Naive thymus-derived CD8-positive, alpha-beta T cell (primary cell): ENCODE data around the gene MACROD2. TPM values are rescaled to one million over a fixed set of nuclear protein-coding genes. Genes with fewer than 3 reads are reported as not detected.
"Not testable (repeated sequence)": the region's sequence is repeated elsewhere in the genome, so short reads cannot be mapped to it uniquely, and the experiment has no call there.

ENCODE experiments used
- ATAC-seq, 2 donors: fragments of 150-1000 bp; cut with Tn5 transposase in 1 of 2; sonication (Bioruptor Pico), chemical (Tn5 transposase) in 1 of 2; 1 replicate in 1 of 2; 2 replicates in 1 of 2; pipeline ENCODE4 v1.10.0; 2021; ENCODE audit warnings: mild to moderate bottlenecking in 2 of 2, moderate library complexity in 2 of 2
- POLR2A ChIA-PET: fragments of 350-600 bp; sonication (Branson Sonifier 250); formaldehyde crosslinking; loops from one replicate; lab custom pipeline; 2021; ENCODE audit warnings: antibody characterized with exemption; lab: Charles Lee
- DNase-seq, 10 donors: peaks; one replicate each; pipeline versions ENCODE4 v3.0.0 to v3.0.0-alpha.2; 2020 to 2022
- H3K27ac Mint-ChIP-seq, 10 donors: one replicate each; pipeline ENCODE4 v1.8.0; 2020 to 2022; ENCODE audit warnings: mild to moderate bottlenecking in 10 of 10, mixed read lengths in 10 of 10, moderate library complexity in 4 of 10, inconsistent platforms in 1 of 10
- H3K27me3 Mint-ChIP-seq, 5 donors: one replicate each; pipeline ENCODE4 v1.8.0; 2021 to 2022; ENCODE audit warnings: mixed read lengths in 5 of 5
- H3K36me3 Mint-ChIP-seq, 3 donors: one replicate each; pipeline ENCODE4 v1.8.0; 2020 to 2022; ENCODE audit warnings: mixed read lengths in 3 of 3, mild to moderate bottlenecking in 2 of 3, inconsistent platforms in 1 of 3
- H3K4me1 Mint-ChIP-seq, 4 donors: one replicate each; pipeline ENCODE4 v1.8.0; 2021 to 2022; ENCODE audit warnings: mixed read lengths in 4 of 4
- H3K4me3 Mint-ChIP-seq, 10 donors: one replicate each; pipeline ENCODE4 v1.8.0; 2020 to 2022; ENCODE audit warnings: mild to moderate bottlenecking in 10 of 10, mixed read lengths in 10 of 10, moderate library complexity in 6 of 10, inconsistent platforms in 1 of 10
- H3K9me3 Mint-ChIP-seq, 9 donors: one replicate each; pipeline ENCODE4 v1.8.0; 2020 to 2022; ENCODE audit warnings: mixed read lengths in 9 of 9, mild to moderate bottlenecking in 3 of 9, inconsistent platforms in 1 of 9, moderate library complexity in 1 of 9
- polyA plus RNA-seq, 3 donors: library from polyadenylated mRNA; unstranded; fragments of 300-500 nt; fragmentation: Illumina TruSeq; gene quantifications; one replicate each; pipeline ENCODE4 v1.2.3, GENCODE V29; 2021
- total RNA-seq, 8 experiments: library from RNA in 2 of 8; stranded (reverse) in 2 of 8; gene quantifications; one replicate each; pipeline ENCODE4 v1.2.3 and lab custom pipeline; 2021 to 2026

The MACROD2 gene
- total and polyA plus RNA-seq, 5 experiments from 2014 or later = 0.18 to 1.1 (median 0.60) TPM; not detected in 2

DNA sequence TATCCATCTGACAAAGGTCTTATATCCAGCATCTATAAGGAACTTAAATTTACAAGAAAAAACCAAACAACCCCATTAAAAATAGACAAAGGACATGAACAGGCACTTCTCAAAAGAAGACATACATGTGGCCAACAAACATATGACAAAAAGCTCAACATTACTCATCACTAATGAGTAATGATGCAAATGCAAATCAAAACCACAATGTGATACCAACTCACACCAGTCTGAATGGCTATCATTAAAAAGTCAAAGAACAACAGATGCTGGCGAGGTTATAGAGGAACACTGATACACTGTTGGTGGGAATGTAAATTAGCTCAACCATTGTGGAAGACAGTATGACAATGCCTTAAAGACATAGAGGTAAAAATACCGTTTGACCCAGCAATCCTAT lies 13.9 kb downstream of the MACROD2 start:
- POLR2A ChIA-PET = no interaction called here
- Mint-ChIP-seq H3K36me3 (peaks cover 0 to 2% (median 0%) of the 10 kb centered on the region in 3 donors), H3K4me3 (no peak overlapping the region), H3K9me3 (peaks cover 2 to 11% (median 7%) of the 10 kb centered on the region in 9 donors), H3K4me1 (no peaks in the 10 kb centered on the region), H3K27me3 (peaks cover 0 to 5% (median 0%) of the 10 kb centered on the region in 5 donors), H3K27ac (no peak overlapping the region)
- DNase-seq (no peak), ATAC-seq (no peak)

DNA sequence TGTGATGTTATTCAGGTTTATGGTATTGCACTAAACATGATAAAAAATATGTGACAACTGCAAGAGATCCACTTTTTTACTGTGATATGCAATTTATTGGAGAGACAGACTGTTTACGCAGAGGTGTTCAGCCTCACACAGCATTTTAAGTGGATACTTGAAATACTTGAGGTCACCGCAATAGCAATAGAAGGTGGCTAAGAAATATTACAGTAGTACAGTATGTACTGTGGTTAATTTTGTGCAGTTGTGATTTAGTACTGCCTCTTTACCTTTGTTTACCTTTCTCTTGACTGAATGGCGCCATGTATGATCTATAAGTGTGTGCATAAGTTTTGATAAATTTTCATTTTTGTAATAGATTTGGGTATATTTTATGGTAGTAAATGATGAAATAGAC lies 17.4 kb downstream of the MACROD2 start:
- POLR2A ChIA-PET = no interaction called here
- H3K4me1 Mint-ChIP-seq = no peaks in the 10 kb centered on the region
- no peak for ATAC-seq
- H3K36me3 Mint-ChIP-seq = peaks cover 0 to 2% (median 0%) of the 10 kb centered on the region in 3 donors
- H3K4me3 Mint-ChIP-seq = no peak overlapping the region
- H3K27ac Mint-ChIP-seq = no peak overlapping the region
- DNase-seq = no peak
- H3K9me3 Mint-ChIP-seq = peaks cover 6 to 31% (median 10%) of the 10 kb centered on the region in 9 donors
- no peaks in the 10 kb centered on the region for H3K27me3 Mint-ChIP-seq

DNA sequence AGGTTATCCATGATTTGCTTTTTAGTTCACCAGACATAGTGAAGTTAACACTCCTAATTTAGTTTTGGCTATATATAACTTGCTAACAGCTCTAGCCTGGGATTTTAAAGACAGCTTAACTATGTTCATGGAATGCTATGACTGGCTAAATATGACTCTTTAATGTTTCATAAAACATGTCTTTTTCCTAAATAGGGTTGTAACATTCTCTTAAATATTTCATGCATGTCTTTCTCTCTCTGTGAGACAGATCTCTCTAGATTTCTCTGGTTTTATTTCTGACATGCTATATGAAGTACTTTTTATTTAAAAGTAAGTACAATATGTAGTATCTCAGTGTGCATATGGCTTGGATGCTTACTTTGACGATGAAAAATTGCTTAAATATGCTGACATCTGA lies 35.7 kb downstream of the MACROD2 start:
- H3K36me3 Mint-ChIP-seq = peaks cover 0 to 2% (median 0%) of the 10 kb centered on the region in 3 donors
- no peak overlapping the region for H3K27ac Mint-ChIP-seq
- DNase-seq = no peak
- no peaks in the 10 kb centered on the region for H3K4me1 Mint-ChIP-seq
- H3K9me3 Mint-ChIP-seq = peaks cover 0 to 15% (median 4%) of the 10 kb centered on the region in 9 donors
- H3K4me3 Mint-ChIP-seq = no peak overlapping the region
- no peak for ATAC-seq
- peaks cover 0 to 2% (median 0%) of the 10 kb centered on the region in 5 donors for H3K27me3 Mint-ChIP-seq
- POLR2A ChIA-PET = no interaction called here

DNA sequence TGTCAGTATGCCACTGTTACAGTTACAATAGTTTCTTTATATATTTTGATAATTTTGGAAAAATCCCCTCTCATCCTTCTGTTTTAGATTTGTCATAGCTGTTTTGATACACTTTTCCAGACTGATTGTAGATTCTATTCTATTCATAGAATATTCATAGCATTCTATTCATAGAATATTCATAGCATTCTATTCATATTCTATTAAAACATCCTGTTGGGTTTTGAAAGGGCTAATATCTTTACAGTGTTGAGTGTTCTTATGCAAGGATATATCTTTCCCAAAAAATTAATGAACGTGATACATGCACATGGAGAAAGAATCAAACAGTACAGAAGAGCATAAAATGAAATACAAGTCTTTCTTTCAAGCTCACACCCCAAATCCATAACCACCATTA lies 38.0 kb downstream of the MACROD2 start:
- no peak for DNase-seq
- no peaks in the 10 kb centered on the region for H3K4me1 Mint-ChIP-seq
- no peak for ATAC-seq
- POLR2A ChIA-PET = no interaction called here
- peaks cover 0 to 2% (median 0%) of the 10 kb centered on the region in 5 donors for H3K27me3 Mint-ChIP-seq
- no peak overlapping the region for H3K4me3 Mint-ChIP-seq
- H3K36me3 Mint-ChIP-seq = peaks cover 0 to 2% (median 0%) of the 10 kb centered on the region in 3 donors
- no peak overlapping the region for H3K27ac Mint-ChIP-seq
- H3K9me3 Mint-ChIP-seq = peaks cover 0 to 10% (median 0%) of the 10 kb centered on the region in 9 donors

DNA sequence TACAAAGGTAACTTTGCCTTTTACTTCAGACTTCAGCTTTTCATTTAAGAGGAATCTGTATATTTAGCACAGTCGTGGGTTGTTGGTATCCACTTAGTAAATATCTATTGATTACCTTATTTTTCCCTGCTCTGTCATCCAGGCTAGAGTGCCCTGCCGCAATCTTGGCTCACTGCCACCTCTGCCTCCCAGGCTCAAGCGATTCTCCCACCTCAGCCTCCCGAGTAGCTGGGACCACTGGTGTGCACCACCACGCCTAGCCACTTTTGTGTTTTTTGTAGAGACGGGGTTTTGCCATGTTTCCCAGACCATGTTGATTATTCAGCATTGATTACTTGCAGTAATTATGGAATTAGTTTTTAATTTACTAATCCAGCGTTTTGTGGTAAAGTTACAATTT lies 41.3 kb downstream of the MACROD2 start:
- Mint-ChIP-seq H3K27ac (peak overlapping the region in 1 of 10 donors; percentile 43), H3K36me3 (no peaks in the 10 kb centered on the region), H3K4me3 (no peak overlapping the region), H3K9me3 (peaks cover 0 to 10% (median 0%) of the 10 kb centered on the region in 9 donors), H3K27me3 (peaks cover 0 to 3% (median 0%) of the 10 kb centered on the region in 5 donors), H3K4me1 (no peaks in the 10 kb centered on the region)
- DNase-seq (no peak), ATAC-seq (no peak)
- POLR2A ChIA-PET = no interaction called here

DNA sequence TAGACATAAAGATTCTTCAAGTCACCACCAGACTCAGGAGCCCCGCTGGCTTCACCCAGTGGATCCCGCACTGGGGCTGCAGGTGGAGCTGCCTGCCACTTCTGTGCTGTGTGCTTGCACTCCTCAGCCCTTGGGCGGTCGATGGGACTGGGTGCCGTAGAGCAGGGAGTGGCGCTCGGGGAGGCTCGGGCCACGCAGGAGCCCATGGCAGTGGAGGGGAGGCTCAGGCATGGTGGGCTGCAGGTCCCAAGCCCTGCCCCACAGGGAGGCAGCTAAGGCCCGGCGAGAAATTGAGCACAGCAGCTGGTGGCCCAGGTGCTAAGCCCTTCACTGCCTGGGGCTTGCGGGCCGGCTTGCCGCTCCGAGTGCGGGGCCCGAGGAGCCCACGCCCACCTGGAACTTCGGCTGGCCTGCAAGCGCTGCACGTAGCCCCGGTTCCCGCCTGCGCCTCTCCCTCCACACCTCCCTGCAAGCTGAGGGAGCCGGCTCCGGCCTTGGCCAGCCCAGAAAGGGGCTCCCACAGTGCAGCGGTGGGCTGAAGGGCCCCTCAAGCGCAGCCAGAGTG lies 49.5 kb downstream of the MACROD2 start:
- not testable (repeated sequence) for H3K4me1 Mint-ChIP-seq

DNA sequence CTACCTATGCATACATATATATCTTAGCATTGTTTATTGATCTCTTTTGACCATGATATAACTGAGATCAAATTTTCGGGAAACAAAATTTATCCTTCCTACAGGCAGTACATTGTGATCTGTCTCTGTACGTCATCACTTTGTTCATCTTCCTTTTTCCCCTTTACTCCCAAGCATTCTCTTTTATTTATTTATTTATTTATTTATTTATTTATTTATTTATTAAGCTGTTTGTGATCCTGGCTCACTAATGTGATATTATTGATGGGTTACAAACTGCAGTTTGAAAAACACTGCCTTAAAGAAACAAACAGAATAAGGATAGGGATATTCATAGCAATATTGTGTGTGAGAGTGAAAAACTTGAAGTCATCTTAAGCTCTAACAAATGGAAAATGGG lies 51.2 kb downstream of the MACROD2 start:
- Mint-ChIP-seq H3K4me3 (no peak overlapping the region), H3K27me3 (peaks cover 0 to 31% (median 3%) of the 10 kb centered on the region in 5 donors), H3K27ac (no peak overlapping the region), H3K4me1 (no peaks in the 10 kb centered on the region), H3K9me3 (peaks cover 0 to 10% (median 0%) of the 10 kb centered on the region in 9 donors), H3K36me3 (no peaks in the 10 kb centered on the region)
- DNase-seq (no peak), ATAC-seq (no peak)
- POLR2A ChIA-PET = no interaction called here

More for the DNA sequence above, 49.5 kb downstream of the MACROD2 start:
- POLR2A ChIA-PET, H3K4me3 Mint-ChIP-seq, H3K36me3 Mint-ChIP-seq, DNase-seq, ATAC-seq: not testable (repeated sequence)
- Mint-ChIP-seq H3K9me3 (peaks cover 0 to 11% (median 0%) of the 10 kb centered on the region in 9 donors), H3K27ac (peak overlapping the region in 1 of 10 donors; percentile 16), H3K27me3 (peaks cover 0 to 33% (median 3%) of the 10 kb centered on the region in 5 donors)

DNA sequence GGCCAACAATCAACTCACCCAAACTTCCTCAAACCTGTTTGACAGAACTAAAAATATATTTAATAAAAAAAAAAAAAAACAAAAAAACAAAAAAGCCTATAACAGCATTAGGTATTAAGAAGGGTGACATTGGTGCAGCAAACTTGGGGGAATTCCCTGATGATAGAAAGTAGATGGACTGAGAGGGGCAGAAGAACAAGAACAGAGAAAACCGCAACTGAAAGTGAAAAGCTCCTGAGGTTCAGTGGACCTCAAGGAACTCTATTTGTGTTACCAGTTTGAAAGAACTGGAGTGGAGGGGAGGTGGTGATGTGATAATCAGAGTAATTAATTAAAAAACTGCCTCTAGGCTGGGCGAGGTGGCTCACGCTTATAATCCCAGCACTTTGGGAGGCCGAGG lies 53.8 kb downstream of the MACROD2 start:
- H3K36me3 Mint-ChIP-seq = no peaks in the 10 kb centered on the region
- POLR2A ChIA-PET = no interaction called here
- no peak overlapping the region for H3K27ac Mint-ChIP-seq
- no peaks in the 10 kb centered on the region for H3K4me1 Mint-ChIP-seq
- H3K27me3 Mint-ChIP-seq = peaks cover 0 to 13% (median under 1%) of the 10 kb centered on the region in 5 donors
- no peak for ATAC-seq
- no peak overlapping the region for H3K4me3 Mint-ChIP-seq
- no peak for DNase-seq
- H3K9me3 Mint-ChIP-seq = peaks cover 0 to under 1% (median 0%) of the 10 kb centered on the region in 9 donors

DNA sequence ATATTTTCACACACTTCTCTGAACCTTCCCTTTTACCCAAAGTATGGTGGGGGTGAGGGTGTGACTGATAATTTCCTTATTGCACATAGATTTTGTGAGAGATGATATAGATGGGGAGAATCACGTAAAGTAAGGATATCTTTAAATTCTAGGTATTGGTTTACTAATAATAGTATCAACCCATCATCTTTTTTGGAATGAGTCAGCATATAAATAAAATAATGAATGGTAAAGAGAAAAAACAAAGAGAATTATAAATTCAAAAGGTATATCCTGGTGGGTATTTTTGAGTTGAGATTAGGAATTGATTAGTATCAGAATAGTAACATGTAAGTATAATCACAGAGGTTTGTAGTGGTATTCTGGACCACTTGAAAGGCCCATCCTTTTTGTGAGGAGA lies 56.1 kb downstream of the MACROD2 start:
- Mint-ChIP-seq H3K36me3 (no peaks in the 10 kb centered on the region), H3K4me1 (no peaks in the 10 kb centered on the region), H3K27me3 (peaks cover 0 to 4% (median 0%) of the 10 kb centered on the region in 5 donors), H3K9me3 (no peaks in the 10 kb centered on the region), H3K27ac (no peak overlapping the region), H3K4me3 (no peak overlapping the region)
- ATAC-seq (no peak), DNase-seq (no peak)
- POLR2A ChIA-PET = no interaction called here

DNA sequence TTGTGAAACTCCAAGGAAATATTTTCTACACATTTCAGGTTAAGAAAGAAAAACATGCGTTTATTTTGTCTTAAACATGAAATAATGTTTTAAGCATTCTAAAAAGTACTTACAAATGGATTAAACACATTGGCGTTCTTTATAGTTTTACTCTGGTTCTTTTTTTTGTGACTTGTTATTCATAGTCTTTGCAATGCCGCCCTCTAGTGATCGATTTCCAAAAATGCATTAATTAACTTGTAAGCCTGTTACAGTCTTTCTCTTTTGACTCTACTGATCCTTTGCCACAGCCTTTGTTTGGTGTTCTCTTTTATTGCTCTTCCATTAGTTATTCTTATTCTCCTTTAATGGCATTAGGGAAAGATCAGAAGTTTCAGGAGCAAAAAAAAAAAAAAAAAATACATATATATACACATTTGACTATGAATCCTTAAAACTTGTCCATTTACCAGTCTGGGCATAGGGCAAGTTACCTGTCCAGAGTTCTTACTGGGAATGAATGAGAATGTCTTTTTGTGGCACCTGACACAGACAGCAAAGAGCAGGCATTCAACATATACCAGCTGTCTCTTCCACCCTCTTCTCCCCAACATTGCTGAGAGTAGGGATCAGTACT lies 59.9 kb downstream of the MACROD2 start:
- DNase-seq (peak in 5 of 10 donors; percentile 6 to 25 (median 13)), ATAC-seq (no peak)
- H3K27ac Mint-ChIP-seq = no peak overlapping the region
- peaks cover 0 to 9% (median 0%) of the 10 kb centered on the region in 5 donors for H3K27me3 Mint-ChIP-seq
- H3K9me3 Mint-ChIP-seq = no peaks in the 10 kb centered on the region
- H3K4me3 Mint-ChIP-seq = no peak overlapping the region
- H3K4me1 Mint-ChIP-seq = no peaks in the 10 kb centered on the region
- no peaks in the 10 kb centered on the region for H3K36me3 Mint-ChIP-seq
- POLR2A ChIA-PET = no interaction called here

DNA sequence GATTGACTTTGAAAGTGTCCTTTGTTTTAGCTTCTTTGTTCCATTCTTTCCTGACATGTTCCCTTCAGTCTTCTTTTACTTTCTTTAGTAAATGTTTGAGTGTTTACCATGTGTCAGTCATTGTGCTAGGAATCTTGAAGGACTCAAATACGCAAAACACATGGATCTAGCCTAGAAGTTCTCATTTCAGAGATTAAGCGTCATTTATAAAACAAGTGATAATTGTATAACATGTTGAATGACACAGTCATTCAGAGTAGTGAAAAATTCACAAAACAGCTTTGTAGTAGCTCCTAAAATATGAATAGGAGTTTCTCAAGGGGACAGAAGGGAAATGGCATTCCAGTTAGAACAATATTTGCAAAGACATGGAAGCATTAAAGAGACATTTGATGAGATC lies 66.9 kb downstream of the MACROD2 start:
- Mint-ChIP-seq H3K4me1 (no peaks in the 10 kb centered on the region), H3K27ac (no peak overlapping the region), H3K9me3 (no peaks in the 10 kb centered on the region), H3K4me3 (no peak overlapping the region), H3K36me3 (no peaks in the 10 kb centered on the region), H3K27me3 (peaks cover 0 to 8% (median 0%) of the 10 kb centered on the region in 5 donors)
- DNase-seq (no peak), ATAC-seq (no peak)
- POLR2A ChIA-PET = no interaction called here

DNA sequence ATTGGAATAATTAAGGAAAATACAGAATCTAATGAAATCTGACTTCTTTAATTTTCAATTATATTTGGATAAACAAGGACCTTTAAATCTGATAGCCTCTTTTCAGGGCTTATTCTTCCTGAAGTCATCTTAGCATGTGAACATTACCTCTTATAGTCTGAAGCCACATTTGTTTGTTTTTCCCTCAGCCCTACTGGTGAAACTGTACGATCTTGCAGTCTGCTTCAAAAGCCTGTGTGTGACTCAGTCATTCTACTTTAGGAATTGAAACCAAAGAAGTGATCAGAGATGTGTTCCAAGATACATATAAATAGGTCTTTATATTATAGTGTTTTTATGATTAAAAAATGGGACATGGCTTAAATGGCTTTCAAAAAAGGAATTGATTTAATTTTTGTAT lies 67.5 kb downstream of the MACROD2 start:
- DNase-seq (no peak), ATAC-seq (no peak)
- no peaks in the 10 kb centered on the region for H3K9me3 Mint-ChIP-seq
- H3K27me3 Mint-ChIP-seq = peaks cover 0 to 8% (median 0%) of the 10 kb centered on the region in 5 donors
- no peak overlapping the region for H3K4me3 Mint-ChIP-seq
- no peaks in the 10 kb centered on the region for H3K4me1 Mint-ChIP-seq
- H3K27ac Mint-ChIP-seq = no peak overlapping the region
- POLR2A ChIA-PET = no interaction called here
- H3K36me3 Mint-ChIP-seq = no peaks in the 10 kb centered on the region

DNA sequence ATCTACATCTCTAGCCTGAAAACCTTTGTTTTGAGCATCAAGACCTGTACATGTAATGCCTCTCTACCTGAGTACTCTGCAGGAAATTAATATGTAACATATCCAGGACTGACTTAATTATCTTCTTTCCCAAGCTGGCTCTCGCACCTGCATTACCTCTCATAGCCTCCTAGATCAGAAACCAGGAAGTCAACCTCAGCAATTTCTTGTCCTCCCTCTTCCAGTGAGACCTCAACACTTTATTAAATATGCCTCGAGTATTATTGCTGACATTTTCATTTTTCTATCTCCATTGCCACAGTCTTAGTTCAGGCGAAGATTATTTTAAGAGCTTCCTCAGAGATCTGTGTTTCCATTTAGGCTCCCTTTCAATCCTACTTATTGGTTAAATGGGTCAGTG lies 69.0 kb downstream of the MACROD2 start:
- no peaks in the 10 kb centered on the region for H3K4me1 Mint-ChIP-seq
- H3K36me3 Mint-ChIP-seq = no peaks in the 10 kb centered on the region
- ATAC-seq (no peak), DNase-seq (no peak)
- H3K27ac Mint-ChIP-seq = no peak overlapping the region
- H3K4me3 Mint-ChIP-seq = no peak overlapping the region
- H3K9me3 Mint-ChIP-seq = no peaks in the 10 kb centered on the region
- POLR2A ChIA-PET = no interaction called here
- peaks cover 0 to 13% (median 0%) of the 10 kb centered on the region in 5 donors for H3K27me3 Mint-ChIP-seq
